A673 (cell line): ENCODE measurements around the gene NOD2. TPM values are rescaled to one million over a fixed set of nuclear protein-coding genes. Genes with fewer than 3 reads are reported as not detected.

ENCODE experiments used
- BruUV-seq: library from RNA; stranded (reverse); fragments of 400-500 nt; replicated peaks from 2 replicates; lab custom pipeline; 2021; lab: Mats Ljungman, UMichigan
- CTCF ChIA-PET: fragments of 300-600 bp; sonication (Branson Sonifier 250); formaldehyde crosslinking; loops from one replicate; lab custom pipeline; 2022; ENCODE audit warnings: antibody characterized with exemption; lab: Charles Lee
- POLR2A ChIA-PET: fragments of 300-600 bp; sonication (Branson Sonifier 250); formaldehyde crosslinking; loops from one replicate; lab custom pipeline; 2022; ENCODE audit warnings: antibody characterized with exemption; ENCODE audit not compliant: low non-redundant PET; lab: Charles Lee
- DNase-seq: peaks from one replicate; pipeline ENCODE4 v3.0.0-alpha.2; 2015; ENCODE audit warnings: low spot score
- H3K27ac ChIP-seq: fragments of 200-600 bp; sonication (generic); 2 replicates; pipeline ENCODE4 v1.5.1; 2016; ENCODE audit warnings: mixed run types, low read depth, mild to moderate bottlenecking, mixed read lengths, antibody characterized with exemption, low read length; ENCODE audit not compliant: poor library complexity, severe bottlenecking
- H3K27me3 ChIP-seq: fragments of 200-600 bp; sonication (generic); replicated peaks from 2 replicates; pipeline ENCODE4 v1.6.1; 2017; ENCODE audit warnings: mixed run types, low read depth, mild to moderate bottlenecking, mixed read lengths, antibody characterized with exemption, low read length; ENCODE audit not compliant: insufficient read depth, poor library complexity
- H3K36me3 ChIP-seq: fragments of 200-600 bp; sonication (generic); 2 replicates; pipeline ENCODE4 v1.6.1; 2016; ENCODE audit warnings: mixed run types, mild to moderate bottlenecking, mixed read lengths, antibody characterized with exemption, low read length; ENCODE audit not compliant: insufficient read depth, poor library complexity, severe bottlenecking
- H3K4me1 ChIP-seq: fragments of 200-600 bp; sonication (generic); 2 replicates; pipeline ENCODE4 v1.6.1; 2017; ENCODE audit warnings: mixed run types, mild to moderate bottlenecking, mixed read lengths, antibody characterized with exemption, low read length; ENCODE audit not compliant: insufficient read depth, poor library complexity, severe bottlenecking
- H3K4me3 ChIP-seq: fragments of 200-600 bp; sonication (generic); 2 replicates; pipeline ENCODE4 v1.5.1; 2016; ENCODE audit warnings: low read depth, mixed run types, mild to moderate bottlenecking, mixed read lengths, low read length; ENCODE audit not compliant: poor library complexity, severe bottlenecking
- H3K9me3 ChIP-seq: fragments of 200-600 bp; sonication (generic); 2 replicates; pipeline ENCODE4 v1.6.1; 2016; ENCODE audit warnings: mixed run types, low read depth, mild to moderate bottlenecking, mixed read lengths, antibody characterized with exemption, low read length; ENCODE audit not compliant: poor library complexity, severe bottlenecking
- CTCF ChIP-seq: fragments of 300-800, 200-600 bp; sonication (generic); conservative IDR thresholded peaks from 2 replicates; pipeline ENCODE4 v1.5.1; 2017; ENCODE audit warnings: low read depth, mild to moderate bottlenecking, antibody characterized with exemption, low read length, moderate library complexity, mixed read lengths
- EZH2 ChIP-seq: fragments of 200-600 bp; sonication (generic); IDR thresholded peaks from 2 replicates; pipeline ENCODE4 v1.6.1; 2017; ENCODE audit warnings: borderline replicate concordance, low read depth, mild to moderate bottlenecking, mixed read lengths, antibody characterized with exemption, low read length; ENCODE audit not compliant: poor library complexity, severe bottlenecking
- intact Hi-C: fragments of 100-400 bp; cut with micrococcal nuclease; formaldehyde crosslinking; loops from one replicate; pipeline ENCODE4 v1.10.0; 2022; ENCODE audit not compliant: unreplicated experiment
- total RNA-seq: library from RNA; stranded (reverse); gene quantifications from 2 replicates; pipeline ENCODE4 v1.2.3, GENCODE V29; 2021

The NOD2 gene
- total RNA-seq, 1 experiment from 2014 or later, result not detected

DNA sequence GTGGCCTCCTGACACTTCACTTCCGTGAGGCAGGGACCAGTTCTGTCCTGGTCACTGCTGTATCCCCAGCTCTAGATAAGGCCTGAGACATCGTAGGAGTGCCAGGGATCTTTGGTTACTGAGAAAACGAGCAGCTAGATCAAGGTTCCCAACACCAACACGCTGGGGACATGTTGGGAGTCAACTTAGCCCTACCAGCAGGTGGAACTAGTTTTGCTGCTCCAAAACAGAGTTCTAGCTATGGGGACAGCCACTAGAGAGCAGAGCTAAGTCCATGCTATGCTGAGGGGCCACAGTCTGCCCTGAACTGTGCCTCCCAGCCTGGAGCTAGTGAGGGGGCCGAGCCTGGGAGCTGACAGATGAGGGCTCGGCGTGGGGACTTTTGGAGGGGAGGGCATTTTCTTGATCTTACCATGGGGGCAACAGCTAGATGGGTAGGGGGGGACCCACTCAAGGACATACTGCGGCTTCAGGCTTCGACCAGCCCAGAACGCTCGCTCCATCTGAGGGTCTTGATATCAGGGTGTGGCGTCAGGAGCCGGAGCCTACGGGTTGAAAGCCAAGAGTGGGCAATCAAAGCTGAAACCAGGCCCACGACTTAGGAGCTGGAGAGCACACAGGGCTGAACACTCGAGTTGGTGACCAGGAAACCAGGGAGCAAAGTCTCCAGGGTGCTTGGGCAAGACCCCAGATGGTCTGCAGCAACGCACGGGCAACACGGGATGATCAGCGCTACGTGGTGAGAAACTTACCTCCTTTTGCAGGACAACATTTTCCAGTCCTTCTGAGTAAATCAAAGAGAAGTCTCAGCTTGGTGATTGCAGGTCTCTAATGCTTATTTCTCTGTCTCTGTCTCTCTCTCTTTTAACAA lies 25.7 kb upstream of the NOD2 start:
- Histone ChIP-seq H3K4me3 (no peak overlapping the region), H3K36me3 (no peaks in the 10 kb centered on the region), H3K27me3 (no peaks in the 10 kb centered on the region), H3K27ac (no peak overlapping the region), H3K9me3 (peaks cover 17% of the 10 kb centered on the region), H3K4me1 (no peaks in the 10 kb centered on the region)
- ChIA-PET CTCF (no interaction called here), POLR2A (no interaction called here)
- DNase-seq, result no peak
- intact Hi-C loops, result loop anchor here (10.0 kb wide), 1 partner anchor 303 kb away; the partner anchor contains the start of gene BRD7
- BruUV-seq, result no TSS peak
- TF ChIP-seq EZH2 (no peak), CTCF (no peak)

DNA sequence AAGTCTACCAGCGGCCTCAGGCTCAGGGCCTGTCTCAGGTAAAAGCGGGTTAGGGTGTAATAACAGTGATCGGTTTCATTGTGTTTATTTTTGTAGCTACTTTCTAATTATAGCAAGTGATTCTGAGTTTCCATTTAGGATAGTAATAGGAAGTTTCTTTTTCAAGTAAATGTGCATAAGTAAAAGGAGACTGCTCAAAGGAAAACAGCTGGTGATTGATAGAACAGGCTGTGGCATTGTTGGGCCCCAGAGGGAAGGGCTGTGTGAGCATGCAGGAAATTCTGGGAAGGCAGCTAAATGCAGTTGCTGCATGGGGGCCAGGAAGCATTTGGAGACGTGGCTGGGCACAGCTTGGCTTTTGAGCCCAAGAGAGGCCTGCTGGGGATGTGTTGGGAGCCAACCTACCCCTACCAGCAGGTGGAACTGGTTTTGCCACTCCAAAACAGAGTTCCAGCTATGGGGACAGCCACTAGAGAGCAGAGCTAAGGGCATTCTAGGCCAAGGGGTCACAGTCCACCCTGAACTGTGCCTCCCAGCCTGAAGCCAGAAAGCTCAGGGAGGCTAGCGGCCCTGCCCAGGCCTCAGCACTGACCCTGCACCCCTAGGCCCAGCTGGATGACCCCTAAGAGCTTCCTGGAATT lies 24.9 kb upstream of the NOD2 start:
- H3K4me3 ChIP-seq, result no peak overlapping the region
- ChIA-PET CTCF (interaction anchor here (0.6 kb wide), 1 partner anchor 80 kb away, joined by 7 read pairs; no protein-coding TSS in a partner anchor), POLR2A (no interaction called here)
- no peaks in the 10 kb centered on the region for H3K4me1 ChIP-seq
- no peak for DNase-seq
- intact Hi-C loops, result loop anchor here (10.0 kb wide), 1 partner anchor 304 kb away; the partner anchor contains the start of gene BRD7
- peaks cover 20% of the 10 kb centered on the region for H3K9me3 ChIP-seq
- no peak for TF ChIP-seq CTCF
- no peak for TF ChIP-seq EZH2
- no peaks in the 10 kb centered on the region for H3K27me3 ChIP-seq
- H3K36me3 ChIP-seq, result no peaks in the 10 kb centered on the region
- no peak overlapping the region for H3K27ac ChIP-seq
- BruUV-seq, result no TSS peak

DNA sequence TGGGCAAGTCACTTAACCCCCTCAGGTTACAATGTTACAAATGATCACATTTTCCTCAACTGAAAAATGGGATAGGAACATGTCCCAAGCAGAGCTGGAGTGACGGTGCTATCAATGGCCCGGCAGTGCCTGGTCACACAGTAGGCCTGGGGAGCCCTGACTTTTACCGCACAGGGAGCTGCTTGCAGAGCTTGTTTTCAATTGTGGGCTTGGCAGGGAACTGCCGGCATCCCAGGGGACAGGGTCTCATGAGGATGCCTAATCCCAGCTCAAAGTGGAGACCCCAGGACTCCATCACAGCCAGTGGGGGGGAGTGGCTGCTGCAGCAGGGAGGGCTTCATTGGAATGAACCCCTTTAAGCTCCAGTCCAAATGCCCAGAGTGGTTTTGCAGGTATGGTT lies 23.7 kb upstream of the NOD2 start:
- Histone ChIP-seq H3K27ac (no peak overlapping the region), H3K4me1 (no peaks in the 10 kb centered on the region), H3K9me3 (peaks cover 20% of the 10 kb centered on the region), H3K27me3 (no peaks in the 10 kb centered on the region), H3K4me3 (no peak overlapping the region), H3K36me3 (no peaks in the 10 kb centered on the region)
- ChIA-PET CTCF (no interaction called here), POLR2A (no interaction called here)
- BruUV-seq, result no TSS peak
- intact Hi-C loops, result loop anchor here (10.0 kb wide), 1 partner anchor 305 kb away; the partner anchor contains the start of gene BRD7
- DNase-seq, result no peak
- TF ChIP-seq CTCF, result no peak
- no peak for TF ChIP-seq EZH2
